Endothelial cell of umbilical vein (primary cell): Measurements from ENCODE around the gene RBM44. TPM values are rescaled to one million over a fixed set of nuclear protein-coding genes. Genes with fewer than 3 reads are reported as not detected.

Experiments
- BruUV-seq: library from RNA; stranded (reverse); fragments of 400-500 nt; replicated peaks from 2 replicates; lab custom pipeline; 2021; lab: Mats Ljungman, UMichigan
- CTCF ChIA-PET: fragments of 300-600, 350-600 bp; sonication (Branson Sonifier 250); formaldehyde crosslinking; loops from one replicate; lab custom pipeline; 2021; ENCODE audit warnings: antibody characterized with exemption, inconsistent platforms; lab: Charles Lee
- POLR2A ChIA-PET: fragments of 300-600, 350-600 bp; sonication (Branson Sonifier 250); formaldehyde crosslinking; loops from one replicate; lab custom pipeline; 2021; ENCODE audit warnings: antibody characterized with exemption, inconsistent platforms; lab: Charles Lee
- DNase-seq: peaks from one replicate; pipeline ENCODE4 v3.0.0-alpha.2; 2011; ENCODE audit warnings: low read depth, low spot score
- FAIRE-seq: peaks from 2 replicates; lab custom pipeline; 2011; peaks lifted over from hg19 to GRCh38; lab: Jason Lieb, UNC
- H2AFZ ChIP-seq: 2 replicates; pipeline ENCODE4 v1.6.0; 2012; ENCODE audit warnings: low read depth, low read length, control low read depth, inconsistent platforms
- H3K27ac ChIP-seq: 2 replicates; pipeline ENCODE4 v1.5.1; 2011; ENCODE audit warnings: low read depth, mild to moderate bottlenecking, control low read depth, low read length, moderate library complexity; ENCODE audit not compliant: insufficient read depth
- H3K27me3 ChIP-seq, 2 experiments: 2 replicates each; pipeline versions ENCODE4 v1.6.0 to v1.6.1; 2011; ENCODE audit warnings: low read length in 2 of 2, mixed read lengths in 1 of 2; ENCODE audit not compliant: control insufficient read depth in 2 of 2, insufficient read depth in 2 of 2
- H3K36me3 ChIP-seq, 2 experiments: 2 replicates in 1 of 2; 3 replicates in 1 of 2; pipeline ENCODE4 v1.5.1; 2011; ENCODE audit warnings: low read length in 2 of 2, mild to moderate bottlenecking in 1 of 2, moderate library complexity in 1 of 2; ENCODE audit not compliant: control insufficient read depth in 2 of 2, insufficient read depth in 2 of 2; ENCODE audit errors: extremely low read depth in 1 of 2
- H3K4me1 ChIP-seq: 3 replicates; pipeline ENCODE4 v1.5.1; 2011; ENCODE audit warnings: mild to moderate bottlenecking, low read length; ENCODE audit not compliant: control insufficient read depth, insufficient read depth; ENCODE audit errors: extremely low read depth
- H3K4me2 ChIP-seq: 2 replicates; pipeline ENCODE4 v1.6.1; 2011; ENCODE audit warnings: low read length, control low read depth, mixed read lengths; ENCODE audit not compliant: insufficient read depth
- H3K4me3 ChIP-seq, 3 experiments: fragments of 200-600 bp in 1 of 3; sonication (generic), shearing (Covaris generic) in 1 of 3; replicated peaks in 1 of 3; 2 replicates each; pipeline ENCODE4 v1.5.1; 2011 to 2016; ENCODE audit warnings: control low read depth in 3 of 3, low read length in 3 of 3, mild to moderate bottlenecking in 2 of 3, inconsistent platforms in 1 of 3, low read depth in 1 of 3, moderate library complexity in 1 of 3; ENCODE audit not compliant: insufficient read depth in 1 of 3
- H3K79me2 ChIP-seq: 2 replicates; pipeline ENCODE4 v1.6.0; 2012; ENCODE audit warnings: low read length, inconsistent platforms; ENCODE audit not compliant: control insufficient read depth, insufficient read depth
- H3K9ac ChIP-seq: replicated peaks from 2 replicates; pipeline ENCODE3; 2011; ENCODE audit warnings: low read length, control low read depth; ENCODE audit not compliant: insufficient read depth; ENCODE audit errors: extremely low read depth
- H3K9me1 ChIP-seq: replicated peaks from 3 replicates; pipeline ENCODE4 v1.6.0; 2011; ENCODE audit warnings: mild to moderate bottlenecking, low read length; ENCODE audit not compliant: control insufficient read depth, insufficient read depth; ENCODE audit errors: extremely low read depth
- H3K9me3 ChIP-seq: replicated peaks from 2 replicates; pipeline ENCODE4 v1.5.1; 2012; ENCODE audit warnings: low read length, inconsistent platforms; ENCODE audit not compliant: control insufficient read depth, insufficient read depth
- H4K20me1 ChIP-seq: replicated peaks from 2 replicates; pipeline ENCODE3; 2011; ENCODE audit warnings: mild to moderate bottlenecking, low read length; ENCODE audit not compliant: control insufficient read depth, insufficient read depth; ENCODE audit errors: extremely low read depth
- EZH2 ChIP-seq: IDR thresholded peaks from 2 replicates; pipeline ENCODE4 v1.6.1; 2012; ENCODE audit warnings: borderline replicate concordance, low read depth, mild to moderate bottlenecking, moderate library complexity, low read length, inconsistent platforms; ENCODE audit not compliant: severe bottlenecking
- FOS ChIP-seq: IDR thresholded peaks from 2 replicates; pipeline ENCODE4 v1.6.1; 2011; ENCODE audit warnings: mild to moderate bottlenecking, low read length, moderate library complexity, borderline replicate concordance; ENCODE audit not compliant: insufficient read depth
- GATA2 ChIP-seq: IDR thresholded peaks from 2 replicates; pipeline ENCODE4 v1.7.0; 2011; ENCODE audit warnings: low read depth, mild to moderate bottlenecking, moderate library complexity, mixed read lengths, low read length; ENCODE audit not compliant: insufficient read length, insufficient read depth
- JUN ChIP-seq: IDR thresholded peaks from 2 replicates; pipeline ENCODE4 v1.6.1; 2011; ENCODE audit warnings: borderline replicate concordance, low read depth; ENCODE audit not compliant: insufficient read length, insufficient read depth
- MYC ChIP-seq: IDR thresholded peaks from one replicate; pipeline ENCODE4 v1.6.1; 2011; ENCODE audit warnings: mild to moderate bottlenecking, low read depth, low read length
- POLR2A ChIP-seq: IDR thresholded peaks from 2 replicates; pipeline ENCODE4 v1.6.1; 2012; ENCODE audit warnings: low read depth, mild to moderate bottlenecking, control low read depth, low read length
- POLR2AphosphoS5 ChIP-seq: IDR thresholded peaks from 2 replicates; pipeline ENCODE4 v1.6.1; 2012; ENCODE audit warnings: low read depth, mild to moderate bottlenecking, control low read depth, low read length, moderate library complexity; ENCODE audit not compliant: insufficient read depth
- dilution Hi-C: fragments of 300-500 bp; cut with MboI; formaldehyde crosslinking; loops from one replicate; pipeline ENCODE4 v1.15.0; 2019; ENCODE audit warnings: low sequenced_read_pairs; ENCODE audit not compliant: extremely low pct_ligation_motif_present
- intact Hi-C: fragments of 100-400 bp; cut with micrococcal nuclease; formaldehyde crosslinking; loops from one replicate; pipeline ENCODE4 v1.10.0; 2022
- polyA plus RNA-seq, 4 experiments: library from polyadenylated mRNA; depleted of rRNA in 3 of 4; stranded (reverse) in 3 of 4; unstranded in 1 of 4; fragments of >200 nt; gene quantifications; 2 replicates each; pipeline versions ENCODE4 v1.2.1 to v1.2.3, GENCODE V29; 2011 to 2012; ENCODE audit warnings: missing spikeins in 1 of 4
- total RNA-seq: library from RNA; stranded (reverse); gene quantifications from 2 replicates; pipeline ENCODE4 v1.2.3, GENCODE V29; 2021
- TF ChIP-seq, protein P1 (sequence below): IDR thresholded peaks from 2 replicates; pipeline ENCODE4 v1.6.1; 2011; ENCODE audit not compliant: insufficient read depth, insufficient read length
- TF ChIP-seq, protein P2 (sequence below), 2 donors: IDR thresholded peaks; 1 replicate in 1 of 2; 2 replicates in 1 of 2; pipeline ENCODE4 v1.5.1; 2011; ENCODE audit warnings: low read length in 2 of 2, mild to moderate bottlenecking in 2 of 2, moderate library complexity in 2 of 2, control low read depth in 1 of 2, inconsistent platforms in 1 of 2, low read depth in 1 of 2; ENCODE audit not compliant: insufficient read depth in 1 of 2; ENCODE audit errors: extremely low read depth in 1 of 2

Gene RBM44
- total and polyA plus RNA-seq, 2 donors (not counting 3 experiments of a cell fraction or from before 2014, with no cell fraction given): 0.14 to 0.53 TPM

DNA sequence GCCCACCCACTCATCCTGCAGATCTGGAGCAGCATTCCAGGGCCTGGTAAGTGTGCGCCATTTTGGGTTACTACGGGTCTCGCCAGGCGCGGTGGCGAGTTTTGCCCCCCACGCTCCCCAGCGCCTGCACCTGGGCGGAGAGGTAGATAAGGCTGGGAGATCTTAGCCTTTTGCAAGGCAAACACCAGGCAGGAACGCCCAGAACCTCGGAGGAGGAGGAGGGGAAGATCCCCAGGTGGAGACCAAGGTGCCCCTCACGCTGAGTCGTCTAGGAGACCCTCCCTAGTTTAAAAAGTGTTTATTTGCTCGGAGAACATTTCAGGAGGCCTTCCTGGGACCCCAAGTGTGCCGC lies 60.5 kb downstream of the RBM44 start:
- dilution Hi-C loops (no loop called here), intact Hi-C loops (loop anchor here (2.0 to 5.0 kb wide), 2 partner anchors 108 to 203 kb away; partner anchors contain the start of genes SCLY and UBE2F)
- Histone ChIP-seq H4K20me1 (no peaks in the 10 kb centered on the region), H3K4me2 (no peak overlapping the region), H3K4me1 (no peaks in the 10 kb centered on the region), H3K36me3 (no peaks in the 10 kb centered on the region), H3K27me3 (peaks cover 37 to 41% of the 10 kb centered on the region in 2 experiments), H3K9me1 (no peaks in the 10 kb centered on the region), H3K27ac (no peak overlapping the region), H3K9ac (no peak overlapping the region), H3K9me3 (no peaks in the 10 kb centered on the region), H2AFZ (no peak overlapping the region), H3K79me2 (no peaks in the 10 kb centered on the region), H3K4me3 (no peak overlapping the region)
- no peak for DNase-seq
- BruUV-seq: no TSS peak
- ChIA-PET CTCF (interaction anchor here (0.7 to 4.5 kb wide), 15 partner anchors 8 to 404 kb away, joined by 3 to 74 read pairs (median 4); partner anchors contain the start of gene SCLY), POLR2A (no interaction called here)
- TF ChIP-seq EZH2: no peak
- no peak for TF ChIP-seq JUN
- TF ChIP-seq, protein P1, sequence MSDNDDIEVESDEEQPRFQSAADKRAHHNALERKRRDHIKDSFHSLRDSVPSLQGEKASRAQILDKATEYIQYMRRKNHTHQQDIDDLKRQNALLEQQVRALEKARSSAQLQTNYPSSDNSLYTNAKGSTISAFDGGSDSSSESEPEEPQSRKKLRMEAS: no peak
- no peak for TF ChIP-seq POLR2AphosphoS5
- TF ChIP-seq MYC: no peak
- no peak for TF ChIP-seq POLR2A
- TF ChIP-seq, protein P2, sequence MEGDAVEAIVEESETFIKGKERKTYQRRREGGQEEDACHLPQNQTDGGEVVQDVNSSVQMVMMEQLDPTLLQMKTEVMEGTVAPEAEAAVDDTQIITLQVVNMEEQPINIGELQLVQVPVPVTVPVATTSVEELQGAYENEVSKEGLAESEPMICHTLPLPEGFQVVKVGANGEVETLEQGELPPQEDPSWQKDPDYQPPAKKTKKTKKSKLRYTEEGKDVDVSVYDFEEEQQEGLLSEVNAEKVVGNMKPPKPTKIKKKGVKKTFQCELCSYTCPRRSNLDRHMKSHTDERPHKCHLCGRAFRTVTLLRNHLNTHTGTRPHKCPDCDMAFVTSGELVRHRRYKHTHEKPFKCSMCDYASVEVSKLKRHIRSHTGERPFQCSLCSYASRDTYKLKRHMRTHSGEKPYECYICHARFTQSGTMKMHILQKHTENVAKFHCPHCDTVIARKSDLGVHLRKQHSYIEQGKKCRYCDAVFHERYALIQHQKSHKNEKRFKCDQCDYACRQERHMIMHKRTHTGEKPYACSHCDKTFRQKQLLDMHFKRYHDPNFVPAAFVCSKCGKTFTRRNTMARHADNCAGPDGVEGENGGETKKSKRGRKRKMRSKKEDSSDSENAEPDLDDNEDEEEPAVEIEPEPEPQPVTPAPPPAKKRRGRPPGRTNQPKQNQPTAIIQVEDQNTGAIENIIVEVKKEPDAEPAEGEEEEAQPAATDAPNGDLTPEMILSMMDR (IDR thresholded peaks at IDR 0.05; ENCODE audit: extremely low read depth in 1 of 2, insufficient read depth in 1 of 2, low read depth in 1 of 2, low read length in 2 of 2): no peak
- TF ChIP-seq GATA2: no peak
- TF ChIP-seq FOS: no peak
- no peak for FAIRE-seq
